Trophoblast cell (in vitro differentiated cells and primary cell): ENCODE measurements around the gene EPS8L1.
A peak's percentile ranks its signal among the peaks of the same experiment; 100 is the strongest.

Experiments
- DNase-seq, 2 donors: peaks; one replicate each; pipeline ENCODE4 v3.0.0-alpha.2; 2016
- H2AFZ ChIP-seq: 2 replicates; pipeline ENCODE4 v1.6.1; 2013; ENCODE audit warnings: low read length, moderate library complexity, mild to moderate bottlenecking; ENCODE audit not compliant: insufficient read depth, poor library complexity
- H2AK5ac ChIP-seq: 2 replicates; pipeline ENCODE4 v1.6.1; 2013; ENCODE audit warnings: mild to moderate bottlenecking, low read length
- H2BK120ac ChIP-seq: 2 replicates; pipeline ENCODE4 v1.6.1; 2013; ENCODE audit warnings: low read length, mild to moderate bottlenecking, moderate library complexity; ENCODE audit not compliant: insufficient read depth, poor library complexity
- H2BK12ac ChIP-seq: 2 replicates; pipeline ENCODE4 v1.6.1; 2013; ENCODE audit warnings: mild to moderate bottlenecking, low read length, moderate library complexity
- H2BK5ac ChIP-seq: 2 replicates; pipeline ENCODE4 v1.6.1; 2013; ENCODE audit warnings: low read length, low read depth, moderate library complexity, mild to moderate bottlenecking; ENCODE audit not compliant: poor library complexity
- H3K14ac ChIP-seq: 2 replicates; pipeline ENCODE4 v1.6.1; 2013; ENCODE audit warnings: mild to moderate bottlenecking, low read length
- H3K18ac ChIP-seq: 2 replicates; pipeline ENCODE4 v1.6.1; 2013; ENCODE audit warnings: mild to moderate bottlenecking, low read length
- H3K23ac ChIP-seq: 2 replicates; pipeline ENCODE4 v1.6.1; 2013; ENCODE audit warnings: low read length
- H3K27ac ChIP-seq: 2 replicates; pipeline ENCODE4 v1.5.1; 2013; ENCODE audit warnings: low read depth, mild to moderate bottlenecking, inconsistent platforms, low read length, moderate library complexity
- H3K27me3 ChIP-seq: 2 replicates; pipeline ENCODE4 v1.6.1; 2013; ENCODE audit warnings: inconsistent platforms, mild to moderate bottlenecking, low read length, moderate library complexity; ENCODE audit not compliant: insufficient read depth
- H3K36me3 ChIP-seq, 2 experiments: 1 replicate in 1 of 2; 2 replicates in 1 of 2; pipeline ENCODE4 v1.6.1; 2013; ENCODE audit warnings: low read length in 2 of 2, mild to moderate bottlenecking in 2 of 2, moderate library complexity in 1 of 2; ENCODE audit not compliant: insufficient read depth in 2 of 2, control insufficient read depth in 1 of 2
- H3K4ac ChIP-seq: 2 replicates; pipeline ENCODE4 v1.6.1; 2013; ENCODE audit warnings: low read depth, mild to moderate bottlenecking, low read length, moderate library complexity
- H3K4me1 ChIP-seq, 2 experiments: 1 replicate in 1 of 2; 2 replicates in 1 of 2; pipeline ENCODE4 v1.6.1; 2013; ENCODE audit warnings: low read length in 2 of 2, mild to moderate bottlenecking in 2 of 2, moderate library complexity in 1 of 2; ENCODE audit not compliant: insufficient read depth in 2 of 2, control insufficient read depth in 1 of 2
- H3K4me2 ChIP-seq: 2 replicates; pipeline ENCODE4 v1.6.1; 2013; ENCODE audit warnings: inconsistent platforms, mild to moderate bottlenecking, low read length, moderate library complexity
- H3K4me3 ChIP-seq: 2 replicates; pipeline ENCODE4 v1.5.1; 2013; ENCODE audit warnings: mild to moderate bottlenecking, low read depth, low read length, inconsistent platforms
- H3K79me1 ChIP-seq: one replicate; pipeline ENCODE4 v1.6.1; 2013; ENCODE audit warnings: low read length
- H3K79me2 ChIP-seq: 2 replicates; pipeline ENCODE4 v1.6.1; 2013; ENCODE audit warnings: low read length, mild to moderate bottlenecking; ENCODE audit not compliant: control insufficient read depth, insufficient read depth, poor library complexity
- H3K9ac ChIP-seq: 2 replicates; pipeline ENCODE4 v1.6.1; 2013; ENCODE audit warnings: mild to moderate bottlenecking, low read length
- H3K9me3 ChIP-seq: 2 replicates; pipeline ENCODE4 v1.6.1; 2013; ENCODE audit warnings: low read depth, mild to moderate bottlenecking, control low read depth, inconsistent platforms, low read length; ENCODE audit not compliant: insufficient read depth
- H4K12ac ChIP-seq: 2 replicates; pipeline ENCODE4 v1.6.1; 2013; ENCODE audit warnings: low read depth, mild to moderate bottlenecking, low read length, moderate library complexity
- H4K8ac ChIP-seq: 2 replicates; pipeline ENCODE4 v1.6.1; 2013; ENCODE audit warnings: low read depth, mild to moderate bottlenecking, low read length, moderate library complexity
- H4K91ac ChIP-seq: one replicate; pipeline ENCODE4 v1.6.1; 2013; ENCODE audit warnings: low read depth, mild to moderate bottlenecking, low read length, moderate library complexity
- WGBS: extraction: QIAGEN DNeasy Blood & Tissue Kit; methylation state at CpG from one replicate; pipeline ENCODE4 v1.1.7; 2013; ENCODE audit warnings: missing lambda C conversion rate; ENCODE audit not compliant: insufficient read length, insufficient coverage; ENCODE audit errors: extremely low coverage; 5-methylcytosine and 5-hydroxymethylcytosine counted together

EPS8L1 gene

GRCh38 chr19:55080968-55081769, 5.5 kb downstream of the EPS8L1 start:
- Histone ChIP-seq H2AK5ac (no peak overlapping the region), H3K27me3 (no peaks in the 10 kb centered on the region), H3K4me2 (peak overlapping the region; percentile 85), H3K36me3 (peaks cover 22 to 37% of the 10 kb centered on the region in 2 experiments), H2BK12ac (peak overlapping the region; percentile 10), H4K12ac (peak overlapping the region; percentile 14), H3K14ac (peak overlapping the region; percentile 10), H2BK120ac (no peak overlapping the region), H3K4ac (no peak overlapping the region), H4K91ac (no peak overlapping the region), H2AFZ (peak overlapping the region; percentile 42), H3K18ac (peak overlapping the region; percentile 4), H3K9ac (peak overlapping the region; percentile 30), H3K9me3 (peaks cover 8% of the 10 kb centered on the region), H4K8ac (no peak overlapping the region), H3K23ac (no peak overlapping the region), H2BK5ac (no peak overlapping the region), H3K79me1 (peaks cover 11% of the 10 kb centered on the region), H3K79me2 (peaks cover 5% of the 10 kb centered on the region), H3K4me3 (peak overlapping the region; percentile 61), H3K27ac (peak overlapping the region; percentile 15), H3K4me1 (peaks cover 12 to 21% of the 10 kb centered on the region in 2 experiments)
- WGBS = no CpG with 5 or more reads among the region's 60 CpGs
- DNase-seq = peak; percentile 67 to 84

GRCh38 chr19:55081770-55082019, 6.0 kb downstream of the EPS8L1 start:
- Histone ChIP-seq H2AK5ac (no peak overlapping the region), H3K4me1 (peaks cover 8 to 16% of the 10 kb centered on the region in 2 experiments), H3K14ac (no peak overlapping the region), H2BK120ac (no peak overlapping the region), H4K91ac (no peak overlapping the region), H3K79me1 (peaks cover 7% of the 10 kb centered on the region), H3K23ac (no peak overlapping the region), H3K9me3 (peaks cover 8% of the 10 kb centered on the region), H3K4me2 (no peak overlapping the region), H3K79me2 (no peaks in the 10 kb centered on the region), H2BK12ac (no peak overlapping the region), H3K18ac (no peak overlapping the region), H2BK5ac (no peak overlapping the region), H4K8ac (no peak overlapping the region), H3K27me3 (no peaks in the 10 kb centered on the region), H4K12ac (no peak overlapping the region), H3K9ac (no peak overlapping the region), H3K36me3 (peaks cover 22 to 41% of the 10 kb centered on the region in 2 experiments), H2AFZ (no peak overlapping the region), H3K27ac (no peak overlapping the region), H3K4me3 (no peak overlapping the region), H3K4ac (no peak overlapping the region)
- no CpG with 5 or more reads among the region's 22 CpGs for WGBS
- DNase-seq = no peak

GRCh38 chr19:55082020-55082851, 6.6 kb downstream of the EPS8L1 start:
- H3K9me3 ChIP-seq = peaks cover 8% of the 10 kb centered on the region
- no peak overlapping the region for H3K4me2 ChIP-seq
- no peak overlapping the region for H2AK5ac ChIP-seq
- no peaks in the 10 kb centered on the region for H3K27me3 ChIP-seq
- no peak overlapping the region for H2BK12ac ChIP-seq
- H3K23ac ChIP-seq = no peak overlapping the region
- H3K18ac ChIP-seq = no peak overlapping the region
- H2BK120ac ChIP-seq = no peak overlapping the region
- H2BK5ac ChIP-seq = no peak overlapping the region
- H4K91ac ChIP-seq = no peak overlapping the region
- no peak overlapping the region for H2AFZ ChIP-seq
- H3K9ac ChIP-seq = no peak overlapping the region
- no peak overlapping the region for H4K8ac ChIP-seq
- no CpG with 5 or more reads among the region's 64 CpGs for WGBS
- H3K14ac ChIP-seq = no peak overlapping the region
- peaks cover 23 to 42% of the 10 kb centered on the region in 2 experiments for H3K36me3 ChIP-seq
- DNase-seq = no peak
- no peak overlapping the region for H4K12ac ChIP-seq
- H3K4me3 ChIP-seq = no peak overlapping the region
- H3K27ac ChIP-seq = no peak overlapping the region
- H3K4ac ChIP-seq = no peak overlapping the region
- peaks cover 7% of the 10 kb centered on the region for H3K79me1 ChIP-seq
- no peaks in the 10 kb centered on the region for H3K79me2 ChIP-seq
- peaks cover 9 to 17% of the 10 kb centered on the region in 2 experiments for H3K4me1 ChIP-seq

GRCh38 chr19:55083004-55083850, 7.6 kb downstream of the EPS8L1 start:
- H2BK120ac ChIP-seq = no peak overlapping the region
- no peak overlapping the region for H2BK12ac ChIP-seq
- no peaks in the 10 kb centered on the region for H3K79me2 ChIP-seq
- H2AK5ac ChIP-seq = no peak overlapping the region
- no peak overlapping the region for H4K12ac ChIP-seq
- DNase-seq = no peak
- no peak overlapping the region for H4K91ac ChIP-seq
- no peaks in the 10 kb centered on the region for H3K27me3 ChIP-seq
- peaks cover 13 to 26% of the 10 kb centered on the region in 2 experiments for H3K4me1 ChIP-seq
- no peak overlapping the region for H3K9ac ChIP-seq
- no peak overlapping the region for H2BK5ac ChIP-seq
- peaks cover 8% of the 10 kb centered on the region for H3K9me3 ChIP-seq
- H3K4me2 ChIP-seq = no peak overlapping the region
- no peak overlapping the region for H2AFZ ChIP-seq
- no peak overlapping the region for H3K4me3 ChIP-seq
- H3K36me3 ChIP-seq = peaks cover 29 to 50% of the 10 kb centered on the region in 2 experiments
- no CpG with 5 or more reads among the region's 42 CpGs for WGBS
- H3K14ac ChIP-seq = no peak overlapping the region
- no peak overlapping the region for H3K23ac ChIP-seq
- H4K8ac ChIP-seq = no peak overlapping the region
- peaks cover 7% of the 10 kb centered on the region for H3K79me1 ChIP-seq
- H3K4ac ChIP-seq = no peak overlapping the region
- H3K18ac ChIP-seq = no peak overlapping the region
- H3K27ac ChIP-seq = no peak overlapping the region
